Tibial nerve (tissue), 3 donors: ENCODE results near the gene RNASEH2A.

Source experiments
- CTCF ChIP-seq, 5 experiments: fragments of 200-600 bp in 3 of 5; fragments of 450-650 bp in 2 of 5; sonication (generic) in 3 of 5; IDR thresholded peaks; one replicate each; pipeline ENCODE4 v1.5.1; 2016 to 2019; ENCODE audit warnings: antibody characterized with exemption in 5 of 5, mild to moderate bottlenecking in 3 of 5, moderate library complexity in 2 of 5
- POLR2A ChIP-seq, 2 donors: fragments of 450-650 bp; IDR thresholded peaks; one replicate each; pipeline ENCODE4 v1.6.1; 2017; ENCODE audit warnings: antibody characterized with exemption in 2 of 2, mild to moderate bottlenecking in 2 of 2, moderate library complexity in 2 of 2

GRCh38 chr19:12788682-12789097 lies 17.7 kb upstream of the RNASEH2A start:
- TF ChIP-seq CTCF (IDR thresholded peaks at IDR 0.05) (no peak), POLR2A (IDR thresholded peaks at IDR 0.05) (peak in 1 of 2 donors; percentile 13)
